ENCODE data around the gene SLC22A2.

DNA sequence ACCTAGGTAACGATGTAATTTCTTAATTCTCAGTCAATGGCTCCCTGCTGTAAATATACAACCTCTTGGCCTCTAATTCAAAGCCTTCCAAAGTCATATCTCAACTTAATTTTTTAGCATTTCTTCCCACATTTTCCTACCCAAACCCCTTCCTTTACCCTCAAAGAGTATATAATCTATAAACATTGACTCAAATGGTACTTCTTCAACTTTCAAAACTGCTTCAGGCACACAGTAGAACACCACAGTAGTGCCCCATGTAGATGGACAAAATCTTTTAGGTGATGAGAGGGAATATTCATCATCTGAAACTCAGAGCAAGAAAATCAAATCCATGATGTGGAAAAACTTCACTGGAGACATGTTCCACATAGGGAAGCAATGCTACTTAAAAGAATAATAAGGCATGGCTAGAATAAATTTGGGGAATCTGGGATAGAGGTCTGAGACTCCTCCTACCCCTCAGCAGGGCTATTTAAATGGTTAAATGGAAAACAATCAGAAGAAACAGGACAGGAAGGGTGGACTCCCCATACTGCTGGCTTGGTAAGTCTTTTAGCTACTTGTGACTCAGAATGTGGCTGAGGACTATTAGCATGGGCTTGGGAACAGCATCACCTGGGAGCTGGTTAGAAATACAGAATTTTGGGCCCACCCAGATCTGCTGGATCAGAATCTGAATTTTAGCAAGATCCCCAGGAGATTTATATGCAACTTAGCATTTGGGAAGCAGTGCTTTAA lies 6.4 kb downstream of the SLC22A2 start:
- TF ChIP-seq, protein P1, sequence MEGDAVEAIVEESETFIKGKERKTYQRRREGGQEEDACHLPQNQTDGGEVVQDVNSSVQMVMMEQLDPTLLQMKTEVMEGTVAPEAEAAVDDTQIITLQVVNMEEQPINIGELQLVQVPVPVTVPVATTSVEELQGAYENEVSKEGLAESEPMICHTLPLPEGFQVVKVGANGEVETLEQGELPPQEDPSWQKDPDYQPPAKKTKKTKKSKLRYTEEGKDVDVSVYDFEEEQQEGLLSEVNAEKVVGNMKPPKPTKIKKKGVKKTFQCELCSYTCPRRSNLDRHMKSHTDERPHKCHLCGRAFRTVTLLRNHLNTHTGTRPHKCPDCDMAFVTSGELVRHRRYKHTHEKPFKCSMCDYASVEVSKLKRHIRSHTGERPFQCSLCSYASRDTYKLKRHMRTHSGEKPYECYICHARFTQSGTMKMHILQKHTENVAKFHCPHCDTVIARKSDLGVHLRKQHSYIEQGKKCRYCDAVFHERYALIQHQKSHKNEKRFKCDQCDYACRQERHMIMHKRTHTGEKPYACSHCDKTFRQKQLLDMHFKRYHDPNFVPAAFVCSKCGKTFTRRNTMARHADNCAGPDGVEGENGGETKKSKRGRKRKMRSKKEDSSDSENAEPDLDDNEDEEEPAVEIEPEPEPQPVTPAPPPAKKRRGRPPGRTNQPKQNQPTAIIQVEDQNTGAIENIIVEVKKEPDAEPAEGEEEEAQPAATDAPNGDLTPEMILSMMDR (IDR thresholded peaks at IDR 0.05): no peak
- no peak for TF ChIP-seq POLR2A (IDR thresholded peaks at IDR 0.05)

All from lower leg skin (tissue), 3 donors.